A549 (cell line): Measurements from ENCODE around the gene MTERF2.

Experiments used
- CHD4 ChIP-seq: fragments of 200-600 bp; sonication (generic); IDR thresholded peaks from 2 replicates; pipeline ENCODE4 v1.6.1; 2016; ENCODE audit warnings: antibody characterized with exemption, mild to moderate bottlenecking, borderline replicate concordance
- CTCF ChIP-seq: fragments of >200 bp; sonication (Bioruptor Twin); formaldehyde crosslinking; IDR thresholded peaks from 3 replicates; pipeline ENCODE4 v1.5.1; 2016
- JUNB ChIP-seq: fragments of >200 bp; sonication (Bioruptor Twin); formaldehyde crosslinking; IDR thresholded peaks from 2 replicates; pipeline ENCODE4 v1.6.1; 2016

GRCh38 chr12:106934277-106934676, 52.7 kb downstream of the MTERF2 start:
- TF ChIP-seq CTCF = no peak
- TF ChIP-seq CHD4 = no peak
- TF ChIP-seq JUNB = no peak
